ELR (cell line): ENCODE measurements around the gene TAF7.
"Not testable (repeated sequence)": the region's sequence is repeated elsewhere in the genome, so short reads cannot be mapped to it uniquely, and the experiment has no call there.

Experiments
- DNase-seq: peaks from one replicate; pipeline ENCODE4 v3.0.0-alpha.2; 2015; ENCODE audit warnings: low read depth

TAF7 gene, protein sequence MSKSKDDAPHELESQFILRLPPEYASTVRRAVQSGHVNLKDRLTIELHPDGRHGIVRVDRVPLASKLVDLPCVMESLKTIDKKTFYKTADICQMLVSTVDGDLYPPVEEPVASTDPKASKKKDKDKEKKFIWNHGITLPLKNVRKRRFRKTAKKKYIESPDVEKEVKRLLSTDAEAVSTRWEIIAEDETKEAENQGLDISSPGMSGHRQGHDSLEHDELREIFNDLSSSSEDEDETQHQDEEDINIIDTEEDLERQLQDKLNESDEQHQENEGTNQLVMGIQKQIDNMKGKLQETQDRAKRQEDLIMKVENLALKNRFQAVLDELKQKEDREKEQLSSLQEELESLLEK

DNA sequence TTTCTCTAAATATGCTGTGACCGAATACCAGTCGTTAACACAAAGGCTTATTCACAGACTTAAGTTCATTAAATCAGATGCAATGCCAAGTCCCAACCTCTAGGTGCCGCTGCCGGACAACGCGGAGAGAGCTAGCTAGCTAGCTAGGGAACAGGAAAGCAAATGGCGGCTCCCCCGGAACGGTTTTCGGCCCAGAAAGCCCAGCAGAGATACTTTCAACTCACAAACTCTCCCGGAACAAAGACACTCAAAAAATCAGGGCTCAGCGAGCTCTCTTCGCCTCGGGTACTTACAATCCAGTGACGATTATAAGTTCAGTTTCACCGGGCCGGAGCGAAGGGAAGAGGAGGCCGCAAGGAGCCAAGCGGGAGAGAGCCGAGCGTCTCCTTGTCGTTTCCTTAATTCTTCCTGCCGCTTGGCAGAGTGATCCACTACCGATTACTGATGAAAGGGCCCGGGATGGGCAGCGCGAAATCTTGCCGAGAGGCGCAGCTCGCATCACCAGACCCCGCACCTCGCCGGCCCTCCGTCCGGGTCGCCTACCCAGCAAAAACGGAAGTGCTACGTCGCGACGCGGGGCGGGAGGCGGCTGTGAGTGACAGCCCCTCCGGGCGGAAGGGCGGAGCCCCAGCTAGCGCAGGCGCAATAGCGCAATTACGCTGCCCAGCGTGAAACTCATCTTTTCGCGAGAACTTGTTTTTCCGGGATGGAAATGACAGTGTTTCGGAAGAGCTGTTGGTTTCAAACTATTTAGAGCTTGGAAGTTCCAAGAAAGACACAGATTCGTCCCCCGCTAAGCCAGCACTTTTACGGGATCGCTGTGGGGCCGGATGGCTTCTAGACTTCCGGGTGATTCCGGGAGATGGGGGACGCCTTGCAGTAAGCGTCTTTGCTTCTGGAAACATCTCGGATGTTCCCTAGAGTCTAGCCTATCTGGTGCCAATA lies at the start of gene TAF7:
TAF7 (minus strand) TSS at position 560 of the 945 bp plus-strand sequence. CDS start 740 bp downstream, outside the sequence.
- peak; percentile 94 for DNase-seq

- DNase-seq: no peak
These were observed 45.7 kb upstream of the TAF7 start for GRCh38 chr5:141366016-141366896.

GRCh38 chr5:141363952-141364660 lies 43.5 kb upstream of the TAF7 start, which contains the start of gene PCDHGA5:
Gene PCDHGA5, plus strand, starts transcription at chr5:141364162. Its CDS starts 169 bp downstream, at chr5:141364331.
- DNase-seq: peak; percentile 18

GRCh38 chr5:141362719-141363118 lies 42.1 kb upstream of the TAF7 start:
- DNase-seq: no peak

- no peak for DNase-seq
These were observed 40.1 kb upstream of the TAF7 start for GRCh38 chr5:141360685-141361084.

GRCh38 chr5:141359790-141360426 lies 39.3 kb upstream of the TAF7 start, which contains the start of gene PCDHGB2:
Gene PCDHGB2, plus strand, starts transcription at chr5:141359994. Its CDS starts 142 bp downstream, at chr5:141360136.
- DNase-seq: peak; percentile 76

DNA sequence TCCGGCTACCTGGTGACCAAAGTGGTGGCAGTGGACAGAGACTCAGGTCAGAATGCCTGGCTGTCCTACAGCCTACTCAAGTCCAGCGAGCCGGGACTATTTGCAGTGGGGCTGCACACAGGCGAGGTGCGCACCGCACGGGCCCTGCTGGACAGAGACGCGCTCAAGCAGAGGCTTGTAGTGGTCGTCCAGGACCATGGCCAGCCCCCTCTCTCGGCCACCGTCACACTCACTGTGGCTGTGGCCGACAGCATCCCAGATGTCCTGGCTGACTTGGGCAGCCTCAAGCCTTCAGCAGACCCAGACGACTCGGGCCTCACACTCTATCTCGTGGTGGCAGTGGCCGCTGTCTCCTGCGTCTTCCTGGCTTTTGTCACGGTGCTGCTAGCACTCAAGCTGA lies 36.4 kb upstream of the TAF7 start:
- no peak for DNase-seq

DNA sequence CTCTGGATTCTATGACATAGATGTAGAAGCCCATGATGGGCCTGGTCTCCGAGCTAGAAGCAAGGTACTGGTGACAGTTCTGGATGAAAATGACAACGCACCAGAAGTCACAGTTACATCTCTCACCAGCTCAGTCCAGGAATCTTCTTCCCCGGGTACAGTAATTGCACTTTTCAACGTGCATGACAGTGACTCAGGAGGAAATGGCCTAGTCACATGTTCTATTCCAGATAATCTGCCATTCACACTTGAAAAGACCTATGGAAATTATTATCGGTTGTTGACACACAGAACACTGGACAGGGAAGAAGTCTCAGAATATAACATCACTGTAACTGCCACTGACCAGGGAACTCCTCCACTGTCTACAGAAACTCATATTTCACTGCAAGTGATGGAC lies 35.5 kb upstream of the TAF7 start:
- DNase-seq: no peak

GRCh38 chr5:141355641-141356040 lies 35.1 kb upstream of the TAF7 start:
- no peak for DNase-seq

DNA sequence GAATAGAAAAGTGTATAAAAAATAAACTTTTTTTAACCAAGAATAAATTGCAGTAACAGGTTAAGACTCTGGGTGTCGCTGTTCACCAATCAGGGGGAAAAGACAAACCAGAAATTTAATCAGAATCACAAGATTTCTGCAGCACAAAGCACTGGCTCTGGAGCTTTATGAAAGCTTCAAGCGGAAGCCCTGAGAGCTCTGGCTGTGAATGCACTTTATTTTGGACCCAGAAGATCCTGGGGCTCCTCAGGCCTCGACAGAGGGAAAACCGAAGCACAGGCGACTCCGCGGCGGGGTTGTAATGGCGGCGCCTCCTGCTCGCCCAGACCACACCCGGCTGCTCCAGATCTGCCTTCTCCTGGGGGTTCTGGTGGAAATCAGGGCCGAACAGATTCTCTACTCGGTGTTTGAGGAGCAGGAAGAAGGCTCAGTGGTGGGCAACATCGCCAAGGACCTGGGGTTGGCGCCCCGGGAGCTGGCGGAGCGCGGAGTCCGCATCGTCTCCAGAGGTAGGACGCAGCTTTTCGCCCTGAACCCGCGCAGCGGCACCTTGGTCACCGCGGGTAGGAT lies 34.4 kb upstream of the TAF7 start, which contains the start of gene PCDHGA4:
PCDHGA4 (plus strand) TSS at position 122 of the 570 bp plus-strand sequence; CDS start at position 209, 87 bp downstream.
- peak; percentile 39 for DNase-seq

- no peak for DNase-seq
These were observed 31.0 kb upstream of the TAF7 start for GRCh38 chr5:141351591-141351990.

GRCh38 chr5:141349917-141350619 lies 29.5 kb upstream of the TAF7 start, which contains the start of gene PCDHGB1:
Gene PCDHGB1, plus strand, starts transcription at chr5:141350099. Its CDS starts 162 bp downstream, at chr5:141350261.
- DNase-seq: peak; percentile 76

GRCh38 chr5:141346017-141346416 lies 25.4 kb upstream of the TAF7 start:
- not testable (repeated sequence) for DNase-seq

DNA sequence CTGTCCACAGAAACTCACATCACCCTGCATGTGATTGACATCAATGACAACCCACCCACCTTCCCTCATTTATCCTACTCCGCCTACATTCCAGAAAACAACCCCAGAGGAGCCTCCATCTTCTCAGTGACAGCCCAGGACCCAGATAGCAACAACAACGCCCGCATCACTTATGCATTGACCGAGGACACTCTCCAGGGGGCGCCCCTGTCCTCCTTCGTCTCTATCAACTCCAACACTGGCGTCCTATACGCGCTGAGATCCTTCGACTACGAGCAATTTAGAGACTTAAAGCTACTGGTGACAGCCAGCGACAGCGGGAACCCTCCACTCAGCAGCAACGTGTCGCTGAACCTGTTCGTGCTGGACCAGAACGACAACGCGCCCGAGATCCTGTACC lies 24.7 kb upstream of the TAF7 start:
- DNase-seq: no peak

DNA sequence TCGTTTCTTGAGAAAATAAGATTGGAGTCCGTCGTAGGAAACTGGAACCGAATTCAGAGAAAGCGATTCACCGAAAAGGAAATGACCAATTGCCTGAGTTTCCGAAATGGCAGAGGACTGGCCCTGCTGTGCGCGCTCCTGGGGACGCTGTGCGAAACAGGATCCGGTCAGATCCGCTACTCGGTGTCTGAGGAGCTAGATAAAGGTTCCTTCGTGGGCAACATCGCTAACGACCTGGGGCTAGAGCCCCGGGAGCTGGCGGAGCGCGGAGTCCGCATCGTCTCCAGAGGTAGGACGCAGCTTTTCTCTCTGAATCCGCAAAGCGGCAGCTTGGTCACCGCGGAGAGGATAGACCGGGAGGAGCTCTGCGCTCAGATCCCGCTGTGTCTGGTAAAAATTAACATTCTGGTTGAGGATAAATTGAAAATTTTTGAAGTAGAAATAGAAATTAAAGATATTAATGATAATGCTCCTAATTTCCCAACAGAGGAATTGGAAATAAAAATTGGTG lies 23.4 kb upstream of the TAF7 start:
- no peak for DNase-seq

DNA sequence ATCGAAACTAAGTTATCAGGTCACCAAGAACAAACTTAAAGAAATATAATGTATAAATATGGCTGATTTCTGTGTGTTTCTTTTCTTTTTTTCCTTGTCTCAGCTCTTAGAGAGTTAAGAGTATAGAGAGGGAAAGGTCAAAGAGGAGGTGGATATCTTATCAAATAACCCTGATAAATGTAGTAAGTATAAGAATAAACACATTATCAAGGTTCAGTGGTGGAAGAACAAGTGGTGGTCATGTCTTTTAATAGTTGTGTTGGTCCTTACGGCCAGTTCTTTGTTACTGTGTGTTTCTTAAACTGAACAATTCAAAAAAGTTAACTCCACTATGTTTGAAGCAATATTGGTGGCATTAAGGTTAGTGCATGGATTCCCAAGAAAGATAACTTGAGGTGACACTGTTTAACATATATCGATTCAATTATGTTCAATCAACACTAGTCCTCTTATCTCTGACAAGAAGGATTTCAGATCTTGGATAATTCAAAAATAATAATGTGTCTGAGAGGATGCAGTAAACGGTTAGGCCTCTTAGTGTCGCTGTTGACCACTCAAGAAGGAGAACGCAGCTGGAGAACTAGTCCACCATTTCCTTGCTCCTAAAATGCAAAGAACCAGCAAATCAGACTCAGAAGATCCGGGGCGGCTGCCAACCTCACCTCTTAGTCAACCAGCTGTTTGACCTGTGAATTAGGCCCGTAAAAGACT lies 22.8 kb upstream of the TAF7 start, which contains the start of gene PCDHGA3:
PCDHGA3 (plus strand) TSS at position 588 of the 711 bp plus-strand sequence. CDS start 205 bp downstream, outside the sequence.
- DNase-seq: peak; percentile 61

DNA sequence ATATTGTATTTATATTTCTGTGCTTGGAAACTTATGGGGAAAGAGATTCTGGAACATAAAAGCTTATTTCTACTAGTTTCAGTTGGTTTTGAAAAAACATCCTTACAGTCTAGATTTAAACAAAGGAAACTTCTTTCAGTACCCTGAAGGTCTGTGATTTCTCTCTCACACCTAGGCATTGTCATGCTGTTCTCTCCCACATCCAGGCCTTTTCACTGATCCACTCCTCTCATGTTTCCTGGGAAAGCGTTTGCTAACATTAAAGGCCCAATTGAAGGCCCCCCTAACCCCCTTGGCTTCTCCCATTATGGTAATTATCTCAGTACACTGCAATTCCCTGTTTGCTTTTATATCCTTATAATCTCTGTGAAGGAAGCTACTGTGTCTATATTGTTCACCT lies 22.2 kb upstream of the TAF7 start:
- no peak for DNase-seq

- not testable (repeated sequence) for DNase-seq
These were observed 20.3 kb upstream of the TAF7 start for GRCh38 chr5:141340781-141341354.
